Hematopoietic multipotent progenitor cell treated with erythropoietin and hydrocortisone succinate and interleukin-3 and kit ligand, for 17 days (in vitro differentiated cells): ENCODE measurements around the gene CPSF6.
"Not testable (repeated sequence)": the region's sequence is repeated elsewhere in the genome, so short reads cannot be mapped to it uniquely, and the experiment has no call there.

Source experiments
- DNase-seq: peaks from one replicate; pipeline ENCODE4 v3.0.0-alpha.2; 2015; ENCODE audit warnings: low spot score

The CPSF6 gene

GRCh38 chr12:69258655-69259054 is 19.3 kb downstream of the CPSF6 start:
- DNase-seq = no peak

GRCh38 chr12:69262264-69262974 is 23.1 kb downstream of the CPSF6 start:
- DNase-seq = no peak

- DNase-seq = no peak
Measured at GRCh38 chr12:69265205-69265604, 25.8 kb downstream of the CPSF6 start.

GRCh38 chr12:69265633-69266032 is 26.3 kb downstream of the CPSF6 start:
- not testable (repeated sequence) for DNase-seq

GRCh38 chr12:69266036-69266635 is 26.8 kb downstream of the CPSF6 start:
- no peak for DNase-seq

- DNase-seq = no peak
Measured at GRCh38 chr12:69269736-69270135, 30.4 kb downstream of the CPSF6 start.

GRCh38 chr12:69272511-69272910 is 33.1 kb downstream of the CPSF6 start:
- DNase-seq = no peak

GRCh38 chr12:69274861-69275260 is 35.5 kb downstream of the CPSF6 start:
- DNase-seq = no peak

GRCh38 chr12:69275471-69275891 is 36.1 kb downstream of the CPSF6 start:
- DNase-seq = no peak

GRCh38 chr12:69278814-69279782 is 39.7 kb downstream of the CPSF6 start:
- DNase-seq = no peak

- DNase-seq = peak; percentile 26
Measured at GRCh38 chr12:69284131-69284530, 44.8 kb downstream of the CPSF6 start.

GRCh38 chr12:69287556-69287955 is 48.2 kb downstream of the CPSF6 start:
- DNase-seq = no peak

GRCh38 chr12:69290545-69291277 is 51.3 kb downstream of the CPSF6 start:
- DNase-seq = peak; percentile 71

- no peak for DNase-seq
Measured at GRCh38 chr12:69291278-69291593, 51.9 kb downstream of the CPSF6 start.

- no peak for DNase-seq
Measured at GRCh38 chr12:69298133-69298532, 58.8 kb downstream of the CPSF6 start.

- no peak for DNase-seq
Measured at GRCh38 chr12:69298947-69299346, 59.6 kb downstream of the CPSF6 start.

- no peak for DNase-seq
Measured at GRCh38 chr12:69304284-69304683, 64.9 kb downstream of the CPSF6 start.

- DNase-seq = no peak
Measured at GRCh38 chr12:69309461-69309860, 70.1 kb downstream of the CPSF6 start.

- no peak for DNase-seq
Measured at GRCh38 chr12:69313209-69313608, 73.8 kb downstream of the CPSF6 start.

GRCh38 chr12:69316784-69317183 is 77.4 kb downstream of the CPSF6 start:
- not testable (repeated sequence) for DNase-seq

- DNase-seq = not testable (repeated sequence)
Measured at GRCh38 chr12:69317233-69317632, 77.9 kb downstream of the CPSF6 start.

- no peak for DNase-seq
Measured at GRCh38 chr12:69318225-69318624, 78.9 kb downstream of the CPSF6 start.
